Neural crest cell (in vitro differentiated cells): ENCODE results near the gene SLC18A2. TPM values are rescaled to one million over a fixed set of nuclear protein-coding genes. Genes with fewer than 3 reads are reported as not detected.
A peak's percentile ranks its signal among the peaks of the same experiment; 100 is the strongest.

Experiments used
- DNase-seq: peaks from one replicate; pipeline ENCODE4 v3.0.0; 2021; ENCODE audit warnings: low read depth, mixed read lengths, low spot score
- H3K27ac Mint-ChIP-seq: one replicate; pipeline ENCODE4 v1.8.0; 2021; ENCODE audit warnings: mild to moderate bottlenecking, mixed read lengths; ENCODE audit not compliant: unreplicated experiment
- H3K27me3 Mint-ChIP-seq: 2 replicates; pipeline ENCODE4 v1.8.0; 2021; ENCODE audit warnings: low read depth, mild to moderate bottlenecking, mixed read lengths
- H3K36me3 Mint-ChIP-seq: 2 replicates; pipeline ENCODE4 v1.8.0; 2021; ENCODE audit warnings: low read depth, mild to moderate bottlenecking, mixed read lengths
- H3K4me1 Mint-ChIP-seq: 2 replicates; pipeline ENCODE4 v1.8.0; 2021; ENCODE audit warnings: mixed read lengths
- H3K4me3 Mint-ChIP-seq: one replicate; pipeline ENCODE4 v1.8.0; 2021; ENCODE audit warnings: mild to moderate bottlenecking, mixed read lengths
- H3K9me3 Mint-ChIP-seq: 2 replicates; pipeline ENCODE4 v1.8.0; 2021; ENCODE audit warnings: mixed read lengths
- CTCF ChIP-seq: fragments of 200-600 bp; sonication (generic); conservative IDR thresholded peaks from 2 replicates; pipeline ENCODE4 v1.5.0; 2021; ENCODE audit warnings: antibody characterized with exemption, mild to moderate bottlenecking
- long read RNA-seq: library from polyadenylated mRNA; unstranded; transcript quantifications from one replicate; pipeline ENCODE4 v2.0.0, GENCODE V29; 2020
- total RNA-seq: library from RNA; stranded (reverse); gene quantifications from 2 replicates; pipeline ENCODE4 v1.2.1, GENCODE V29; 2021

SLC18A2 gene
- 0.05 and 0.07 TPM in 2 replicates for total RNA-seq
- long read RNA-seq, partial matches to known transcripts = 0 of 18 reads
- long read RNA-seq, other reads (novel, unspliced or antisense) = 18 of 18 reads

GRCh38 chr10:117240621-117241529 is at the start of gene SLC18A2:
SLC18A2 (plus strand) TSS chr10:117241114; CDS start chr10:117241694, 580 bp downstream.
- TF ChIP-seq CTCF = no peak
- no peaks in the 10 kb centered on the region for H3K36me3 Mint-ChIP-seq
- H3K27me3 Mint-ChIP-seq = peaks cover 88% of the 10 kb centered on the region
- H3K4me1 Mint-ChIP-seq = no peaks in the 10 kb centered on the region
- H3K9me3 Mint-ChIP-seq = no peaks in the 10 kb centered on the region
- no peak within 1 kb of the TSS for H3K27ac Mint-ChIP-seq
- peak within 1 kb of the TSS; percentile 29 for H3K4me3 Mint-ChIP-seq
- no peak for DNase-seq

- TF ChIP-seq CTCF = no peak
- Mint-ChIP-seq H3K36me3 (no peaks in the 10 kb centered on the region), H3K4me3 (no peak within 1 kb of the TSS), H3K4me1 (no peaks in the 10 kb centered on the region), H3K27me3 (peaks cover 11% of the 10 kb centered on the region), H3K27ac (no peak within 1 kb of the TSS), H3K9me3 (peaks cover 2% of the 10 kb centered on the region)
- DNase-seq = no peak
Observed at GRCh38 chr10:117197189-117197588, 43.7 kb upstream of the SLC18A2 start, which contains the start of gene KCNK18. KCNK18 (plus strand) TSS chr10:117197489; CDS start chr10:117197489, 0 bp downstream.

- no peak overlapping the region for H3K27ac Mint-ChIP-seq
- no peaks in the 10 kb centered on the region for H3K36me3 Mint-ChIP-seq
- peaks cover 11% of the 10 kb centered on the region for H3K27me3 Mint-ChIP-seq
- H3K9me3 Mint-ChIP-seq = peaks cover 2% of the 10 kb centered on the region
- no peaks in the 10 kb centered on the region for H3K4me1 Mint-ChIP-seq
- DNase-seq = no peak
- no peak overlapping the region for H3K4me3 Mint-ChIP-seq
- TF ChIP-seq CTCF = no peak
Observed at GRCh38 chr10:117198088-117198487, 42.8 kb upstream of the SLC18A2 start.

GRCh38 chr10:117201826-117202225 is 39.1 kb upstream of the SLC18A2 start:
- Mint-ChIP-seq H3K27ac (no peak overlapping the region), H3K36me3 (no peaks in the 10 kb centered on the region), H3K4me1 (no peaks in the 10 kb centered on the region), H3K4me3 (no peak overlapping the region), H3K9me3 (peaks cover 2% of the 10 kb centered on the region), H3K27me3 (no peaks in the 10 kb centered on the region)
- TF ChIP-seq CTCF = no peak
- DNase-seq = no peak

GRCh38 chr10:117204316-117204715 is 36.6 kb upstream of the SLC18A2 start:
- no peak for DNase-seq
- Mint-ChIP-seq H3K4me1 (no peaks in the 10 kb centered on the region), H3K27me3 (peaks cover 7% of the 10 kb centered on the region), H3K4me3 (no peak overlapping the region), H3K9me3 (peaks cover 2% of the 10 kb centered on the region), H3K27ac (no peak overlapping the region), H3K36me3 (no peaks in the 10 kb centered on the region)
- TF ChIP-seq CTCF = no peak
